Mucosa of stomach (tissue), 1 donor: ENCODE results near the gene CALM3.

Source experiments
- H3K27me3 ChIP-seq: one replicate; pipeline ENCODE4 v1.7.0; 2013; ENCODE audit warnings: mild to moderate bottlenecking, low read length; ENCODE audit not compliant: control insufficient read depth, insufficient read depth
- H3K36me3 ChIP-seq: one replicate; pipeline ENCODE4 v1.7.0; 2013; ENCODE audit warnings: low read length; ENCODE audit not compliant: control insufficient read depth, insufficient read depth
- H3K4me1 ChIP-seq: one replicate; pipeline ENCODE4 v1.7.0; 2013; ENCODE audit warnings: mild to moderate bottlenecking, low read length; ENCODE audit not compliant: control insufficient read depth, insufficient read depth
- H3K4me3 ChIP-seq: one replicate; pipeline ENCODE4 v1.7.0; 2013; ENCODE audit warnings: low read length
- H3K9ac ChIP-seq: one replicate; pipeline ENCODE4 v1.7.0; 2013; ENCODE audit warnings: mild to moderate bottlenecking, low read length, moderate library complexity
- H3K9me3 ChIP-seq: one replicate; pipeline ENCODE4 v1.7.0; 2013; ENCODE audit warnings: mild to moderate bottlenecking, low read length, moderate library complexity; ENCODE audit not compliant: control insufficient read depth
- donor health status: Pancreatic carcinoma.

The CALM3 gene

GRCh38 chr19:46602392-46603194 is 1.5 kb downstream of the CALM3 start:
- peaks cover 5% of the 10 kb centered on the region for H3K36me3 ChIP-seq
- H3K4me3 ChIP-seq: peak overlapping the region; percentile 96
- H3K4me1 ChIP-seq: peaks cover 24% of the 10 kb centered on the region
- H3K9me3 ChIP-seq: no peaks in the 10 kb centered on the region
- H3K9ac ChIP-seq: peak overlapping the region; percentile 100
- no peaks in the 10 kb centered on the region for H3K27me3 ChIP-seq

GRCh38 chr19:46603195-46603637 is 2.1 kb downstream of the CALM3 start:
- peaks cover 24% of the 10 kb centered on the region for H3K4me1 ChIP-seq
- H3K27me3 ChIP-seq: no peaks in the 10 kb centered on the region
- H3K9me3 ChIP-seq: no peaks in the 10 kb centered on the region
- peaks cover 11% of the 10 kb centered on the region for H3K36me3 ChIP-seq
- peak overlapping the region; percentile 100 for H3K9ac ChIP-seq
- peak overlapping the region; percentile 96 for H3K4me3 ChIP-seq

- peak overlapping the region; percentile 96 for H3K4me3 ChIP-seq
Observed at GRCh38 chr19:46603752-46604231, 2.7 kb downstream of the CALM3 start.

GRCh38 chr19:46604781-46605355 is 3.7 kb downstream of the CALM3 start:
- Histone ChIP-seq H3K4me1 (peaks cover 22% of the 10 kb centered on the region), H3K27me3 (no peaks in the 10 kb centered on the region), H3K9me3 (no peaks in the 10 kb centered on the region), H3K4me3 (no peak overlapping the region), H3K9ac (no peak overlapping the region), H3K36me3 (peaks cover 23% of the 10 kb centered on the region)

More at GRCh38 chr19:46603752-46604231, 2.7 kb downstream of the CALM3 start:
- H3K27me3 ChIP-seq: no peaks in the 10 kb centered on the region
- H3K4me1 ChIP-seq: peaks cover 24% of the 10 kb centered on the region
- no peaks in the 10 kb centered on the region for H3K9me3 ChIP-seq
- H3K9ac ChIP-seq: peak overlapping the region; percentile 100
- peaks cover 16% of the 10 kb centered on the region for H3K36me3 ChIP-seq

GRCh38 chr19:46605356-46605821 is 4.3 kb downstream of the CALM3 start:
- peaks cover 17% of the 10 kb centered on the region for H3K4me1 ChIP-seq
- no peak overlapping the region for H3K9ac ChIP-seq
- no peaks in the 10 kb centered on the region for H3K27me3 ChIP-seq
- peaks cover 23% of the 10 kb centered on the region for H3K36me3 ChIP-seq
- no peak overlapping the region for H3K4me3 ChIP-seq
- no peaks in the 10 kb centered on the region for H3K9me3 ChIP-seq

- H3K4me1 ChIP-seq: peaks cover 16% of the 10 kb centered on the region
- H3K9ac ChIP-seq: no peak overlapping the region
- H3K36me3 ChIP-seq: peaks cover 23% of the 10 kb centered on the region
- no peaks in the 10 kb centered on the region for H3K27me3 ChIP-seq
- H3K9me3 ChIP-seq: no peaks in the 10 kb centered on the region
- no peak overlapping the region for H3K4me3 ChIP-seq
Observed at GRCh38 chr19:46606019-46606418, 4.9 kb downstream of the CALM3 start.

- Histone ChIP-seq H3K36me3 (peaks cover 23% of the 10 kb centered on the region), H3K4me3 (no peak overlapping the region), H3K27me3 (no peaks in the 10 kb centered on the region), H3K4me1 (peaks cover 16% of the 10 kb centered on the region), H3K9ac (no peak overlapping the region), H3K9me3 (no peaks in the 10 kb centered on the region)
Observed at GRCh38 chr19:46606681-46607447, 5.7 kb downstream of the CALM3 start.

- Histone ChIP-seq H3K4me3 (no peak overlapping the region), H3K9ac (no peak overlapping the region), H3K4me1 (peaks cover 20% of the 10 kb centered on the region), H3K9me3 (no peaks in the 10 kb centered on the region), H3K27me3 (no peaks in the 10 kb centered on the region), H3K36me3 (peaks cover 23% of the 10 kb centered on the region)
Observed at GRCh38 chr19:46607448-46607841, 6.3 kb downstream of the CALM3 start.

- Histone ChIP-seq H3K4me1 (peaks cover 19% of the 10 kb centered on the region), H3K9ac (no peak overlapping the region), H3K27me3 (no peaks in the 10 kb centered on the region), H3K9me3 (no peaks in the 10 kb centered on the region), H3K4me3 (no peak overlapping the region), H3K36me3 (peaks cover 23% of the 10 kb centered on the region)
Observed at GRCh38 chr19:46608178-46608577, 7.0 kb downstream of the CALM3 start.

- no peaks in the 10 kb centered on the region for H3K9me3 ChIP-seq
- no peaks in the 10 kb centered on the region for H3K27me3 ChIP-seq
- H3K4me1 ChIP-seq: peaks cover 13% of the 10 kb centered on the region
- H3K9ac ChIP-seq: no peak overlapping the region
- H3K36me3 ChIP-seq: peaks cover 23% of the 10 kb centered on the region
- H3K4me3 ChIP-seq: no peak overlapping the region
Observed at GRCh38 chr19:46608581-46609345, 7.6 kb downstream of the CALM3 start.
